Measurements from ENCODE around the gene QRICH2.

DNA sequence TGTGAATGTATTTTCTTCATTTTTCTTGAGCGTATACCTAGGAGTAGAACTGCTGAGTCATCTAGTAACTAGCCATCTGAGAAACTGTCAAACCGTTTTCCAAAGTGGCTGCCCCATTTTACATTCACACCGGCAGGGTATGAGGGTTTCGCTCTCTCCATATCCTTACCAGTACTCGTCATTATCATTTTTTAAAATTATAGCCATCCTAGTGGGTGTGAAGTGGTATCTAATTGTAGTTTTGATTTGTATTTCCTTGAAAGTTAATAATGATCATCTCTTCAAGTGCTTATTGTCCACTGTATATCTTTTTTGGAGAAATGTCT, 73.8 kb downstream of the QRICH2 start:
- TF ChIP-seq, protein P1, sequence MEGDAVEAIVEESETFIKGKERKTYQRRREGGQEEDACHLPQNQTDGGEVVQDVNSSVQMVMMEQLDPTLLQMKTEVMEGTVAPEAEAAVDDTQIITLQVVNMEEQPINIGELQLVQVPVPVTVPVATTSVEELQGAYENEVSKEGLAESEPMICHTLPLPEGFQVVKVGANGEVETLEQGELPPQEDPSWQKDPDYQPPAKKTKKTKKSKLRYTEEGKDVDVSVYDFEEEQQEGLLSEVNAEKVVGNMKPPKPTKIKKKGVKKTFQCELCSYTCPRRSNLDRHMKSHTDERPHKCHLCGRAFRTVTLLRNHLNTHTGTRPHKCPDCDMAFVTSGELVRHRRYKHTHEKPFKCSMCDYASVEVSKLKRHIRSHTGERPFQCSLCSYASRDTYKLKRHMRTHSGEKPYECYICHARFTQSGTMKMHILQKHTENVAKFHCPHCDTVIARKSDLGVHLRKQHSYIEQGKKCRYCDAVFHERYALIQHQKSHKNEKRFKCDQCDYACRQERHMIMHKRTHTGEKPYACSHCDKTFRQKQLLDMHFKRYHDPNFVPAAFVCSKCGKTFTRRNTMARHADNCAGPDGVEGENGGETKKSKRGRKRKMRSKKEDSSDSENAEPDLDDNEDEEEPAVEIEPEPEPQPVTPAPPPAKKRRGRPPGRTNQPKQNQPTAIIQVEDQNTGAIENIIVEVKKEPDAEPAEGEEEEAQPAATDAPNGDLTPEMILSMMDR (conservative IDR thresholded peaks at IDR 0.05; ENCODE audit: low read length): no peak
- no peak for TF ChIP-seq EZH2phosphoT487 (IDR thresholded peaks at IDR 0.05; ENCODE audit: borderline replicate concordance, low read depth, low read length)
